HUES64 (cell line): ENCODE results near the gene GAPDHS.

ENCODE experiments used
- H3K27ac ChIP-seq: 2 replicates; pipeline ENCODE4 v1.7.0; 2013; ENCODE audit warnings: low read depth, low read length, inconsistent platforms
- H3K27me3 ChIP-seq: 2 replicates; pipeline ENCODE4 v1.6.1; 2013; ENCODE audit warnings: mild to moderate bottlenecking, low read length; ENCODE audit not compliant: insufficient read depth
- H3K36me3 ChIP-seq: 2 replicates; pipeline ENCODE4 v1.6.1; 2013; ENCODE audit warnings: mild to moderate bottlenecking, low read length; ENCODE audit not compliant: insufficient read depth
- H3K4me1 ChIP-seq: 2 replicates; pipeline ENCODE4 v1.6.1; 2013; ENCODE audit warnings: mild to moderate bottlenecking, low read length, moderate library complexity; ENCODE audit not compliant: insufficient read depth
- H3K4me3 ChIP-seq: 2 replicates; pipeline ENCODE4 v1.5.1; 2013; ENCODE audit warnings: mild to moderate bottlenecking, low read length, moderate library complexity
- H3K9ac ChIP-seq: 2 replicates; pipeline ENCODE4 v1.6.1; 2013; ENCODE audit warnings: mild to moderate bottlenecking, low read depth, low read length
- H3K9me3 ChIP-seq: 2 replicates; pipeline ENCODE4 v1.6.1; 2013; ENCODE audit warnings: low read depth, low read length; ENCODE audit not compliant: insufficient read depth
- WGBS: fragments of 150-250, 120-280 bp; methylation state at CpG from one replicate; pipeline ENCODE4 v1.1.7; 2013; ENCODE audit warnings: missing lambda C conversion rate; 5-methylcytosine and 5-hydroxymethylcytosine counted together

Gene GAPDHS

GRCh38 chr19:35498220-35498619 lies 35.0 kb upstream of the GAPDHS start:
- WGBS, result 95% methylated on average over 2 of the region's 3 CpGs
- Histone ChIP-seq H3K9ac (no peak overlapping the region), H3K36me3 (peaks cover 55% of the 10 kb centered on the region), H3K27ac (no peak overlapping the region), H3K27me3 (no peaks in the 10 kb centered on the region), H3K4me3 (no peak overlapping the region), H3K9me3 (no peaks in the 10 kb centered on the region), H3K4me1 (no peaks in the 10 kb centered on the region)

- no peaks in the 10 kb centered on the region for H3K27me3 ChIP-seq
- H3K9me3 ChIP-seq, result no peaks in the 10 kb centered on the region
- no peak overlapping the region for H3K9ac ChIP-seq
- H3K4me1 ChIP-seq, result no peaks in the 10 kb centered on the region
- H3K4me3 ChIP-seq, result no peak overlapping the region
- peaks cover 61% of the 10 kb centered on the region for H3K36me3 ChIP-seq
- 81% methylated on average over 9 of the region's 9 CpGs for WGBS
- H3K27ac ChIP-seq, result no peak overlapping the region
Measured at GRCh38 chr19:35498984-35499527, 34.2 kb upstream of the GAPDHS start.

- Histone ChIP-seq H3K9ac (no peak overlapping the region), H3K4me1 (no peaks in the 10 kb centered on the region), H3K4me3 (no peak overlapping the region), H3K9me3 (no peaks in the 10 kb centered on the region), H3K36me3 (peaks cover 77% of the 10 kb centered on the region), H3K27ac (no peak overlapping the region), H3K27me3 (no peaks in the 10 kb centered on the region)
- 99% methylated on average over 6 of the region's 10 CpGs for whole genome bisulfite sequencing
Measured at GRCh38 chr19:35500611-35501010, 32.6 kb upstream of the GAPDHS start.

- Histone ChIP-seq H3K9me3 (no peaks in the 10 kb centered on the region), H3K27me3 (no peaks in the 10 kb centered on the region), H3K27ac (no peak overlapping the region), H3K9ac (no peak overlapping the region), H3K36me3 (peaks cover 86% of the 10 kb centered on the region), H3K4me3 (no peak overlapping the region), H3K4me1 (no peaks in the 10 kb centered on the region)
- 84% methylated on average over 10 of the region's 15 CpGs for WGBS
Measured at GRCh38 chr19:35501684-35502083, 31.6 kb upstream of the GAPDHS start.

- H3K27me3 ChIP-seq, result no peaks in the 10 kb centered on the region
- H3K4me1 ChIP-seq, result no peaks in the 10 kb centered on the region
- no peak overlapping the region for H3K4me3 ChIP-seq
- H3K9me3 ChIP-seq, result no peaks in the 10 kb centered on the region
- no peak overlapping the region for H3K27ac ChIP-seq
- no CpG with 5 or more reads among the region's 4 CpGs for WGBS
- H3K9ac ChIP-seq, result no peak overlapping the region
- peaks cover 93% of the 10 kb centered on the region for H3K36me3 ChIP-seq
Measured at GRCh38 chr19:35502751-35503150, 30.5 kb upstream of the GAPDHS start.

GRCh38 chr19:35506011-35506410 lies 27.2 kb upstream of the GAPDHS start:
- H3K27me3 ChIP-seq, result peaks cover 5% of the 10 kb centered on the region
- H3K36me3 ChIP-seq, result peaks cover 66% of the 10 kb centered on the region
- H3K9ac ChIP-seq, result no peak overlapping the region
- H3K4me3 ChIP-seq, result no peak overlapping the region
- 94% methylated on average over 7 of the region's 7 CpGs for WGBS
- peaks cover 8% of the 10 kb centered on the region; the same call in 1 of the 2 replicates for H3K4me1 ChIP-seq
- H3K9me3 ChIP-seq, result no peaks in the 10 kb centered on the region
- no peak overlapping the region for H3K27ac ChIP-seq

GRCh38 chr19:35507561-35507960 lies 25.7 kb upstream of the GAPDHS start:
- Histone ChIP-seq H3K27me3 (peaks cover 8% of the 10 kb centered on the region), H3K9me3 (no peaks in the 10 kb centered on the region), H3K4me3 (no peak overlapping the region), H3K36me3 (peaks cover 53% of the 10 kb centered on the region), H3K4me1 (peaks cover 8% of the 10 kb centered on the region; the same call in 1 of the 2 replicates), H3K27ac (no peak overlapping the region), H3K9ac (no peak overlapping the region)
- 95% methylated on average over 11 of the region's 11 CpGs for WGBS

GRCh38 chr19:35508129-35508528 lies 25.1 kb upstream of the GAPDHS start:
- no peak overlapping the region for H3K27ac ChIP-seq
- peaks cover 48% of the 10 kb centered on the region for H3K36me3 ChIP-seq
- H3K9me3 ChIP-seq, result no peaks in the 10 kb centered on the region
- H3K27me3 ChIP-seq, result peaks cover 8% of the 10 kb centered on the region
- no peak overlapping the region for H3K9ac ChIP-seq
- peaks cover 9% of the 10 kb centered on the region for H3K4me1 ChIP-seq
- H3K4me3 ChIP-seq, result peak overlapping the region; percentile 82
- WGBS, result 91% methylated on average over 2 of the region's 3 CpGs

- Histone ChIP-seq H3K27ac (peak overlapping the region; percentile 93), H3K9me3 (no peaks in the 10 kb centered on the region), H3K27me3 (peaks cover 8% of the 10 kb centered on the region), H3K9ac (peak overlapping the region; percentile 94), H3K4me3 (peak overlapping the region; percentile 82), H3K4me1 (peaks cover 14% of the 10 kb centered on the region), H3K36me3 (peaks cover 40% of the 10 kb centered on the region)
- WGBS, result 2% methylated on average over 10 of the region's 12 CpGs
Measured at GRCh38 chr19:35509018-35509652, 24.1 kb upstream of the GAPDHS start.

GRCh38 chr19:35509861-35510625 lies 23.2 kb upstream of the GAPDHS start:
- H3K9ac ChIP-seq, result peak overlapping the region; percentile 94
- WGBS, result under 1% methylated on average over 39 of the region's 39 CpGs

GRCh38 chr19:35510626-35510964 lies 22.7 kb upstream of the GAPDHS start:
- no peak overlapping the region for H3K9ac ChIP-seq
- peaks cover 8% of the 10 kb centered on the region for H3K27me3 ChIP-seq
- WGBS, result 29% methylated on average over 15 of the region's 15 CpGs

More at GRCh38 chr19:35509861-35510625, 23.2 kb upstream of the GAPDHS start:
- H3K27ac ChIP-seq, result peak overlapping the region; percentile 93
- H3K4me3 ChIP-seq, result peak overlapping the region; percentile 82
- no peaks in the 10 kb centered on the region for H3K9me3 ChIP-seq
- H3K27me3 ChIP-seq, result peaks cover 8% of the 10 kb centered on the region
- peaks cover 18% of the 10 kb centered on the region for H3K4me1 ChIP-seq
- H3K36me3 ChIP-seq, result peaks cover 31% of the 10 kb centered on the region

More at GRCh38 chr19:35510626-35510964, 22.7 kb upstream of the GAPDHS start:
- Histone ChIP-seq H3K27ac (no peak overlapping the region), H3K4me3 (peak overlapping the region; percentile 82), H3K4me1 (peaks cover 18% of the 10 kb centered on the region), H3K9me3 (no peaks in the 10 kb centered on the region), H3K36me3 (peaks cover 25% of the 10 kb centered on the region)
